ENCODE data around the gene EGLN3.

DNA sequence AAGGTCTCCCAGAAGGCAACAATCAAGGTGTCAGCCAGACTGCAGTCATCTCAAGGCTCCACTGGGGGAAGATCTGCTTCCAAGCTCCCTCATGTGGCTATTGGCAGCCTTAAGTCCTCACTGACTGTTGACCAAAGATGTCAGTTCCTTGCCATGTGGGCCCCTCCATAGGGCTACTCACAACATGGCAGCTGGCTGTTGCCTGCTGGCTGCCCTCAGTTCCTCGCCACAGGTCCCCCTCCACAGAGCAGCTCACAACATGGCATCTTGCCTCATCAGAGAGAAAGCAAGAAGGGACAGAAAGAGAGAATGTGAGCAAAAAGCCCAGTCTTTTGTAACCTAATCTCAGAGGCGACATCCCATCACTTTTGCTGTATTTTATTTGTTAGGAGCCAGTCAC, 34.4 kb upstream of the EGLN3 start:
- TF ChIP-seq, protein P1, sequence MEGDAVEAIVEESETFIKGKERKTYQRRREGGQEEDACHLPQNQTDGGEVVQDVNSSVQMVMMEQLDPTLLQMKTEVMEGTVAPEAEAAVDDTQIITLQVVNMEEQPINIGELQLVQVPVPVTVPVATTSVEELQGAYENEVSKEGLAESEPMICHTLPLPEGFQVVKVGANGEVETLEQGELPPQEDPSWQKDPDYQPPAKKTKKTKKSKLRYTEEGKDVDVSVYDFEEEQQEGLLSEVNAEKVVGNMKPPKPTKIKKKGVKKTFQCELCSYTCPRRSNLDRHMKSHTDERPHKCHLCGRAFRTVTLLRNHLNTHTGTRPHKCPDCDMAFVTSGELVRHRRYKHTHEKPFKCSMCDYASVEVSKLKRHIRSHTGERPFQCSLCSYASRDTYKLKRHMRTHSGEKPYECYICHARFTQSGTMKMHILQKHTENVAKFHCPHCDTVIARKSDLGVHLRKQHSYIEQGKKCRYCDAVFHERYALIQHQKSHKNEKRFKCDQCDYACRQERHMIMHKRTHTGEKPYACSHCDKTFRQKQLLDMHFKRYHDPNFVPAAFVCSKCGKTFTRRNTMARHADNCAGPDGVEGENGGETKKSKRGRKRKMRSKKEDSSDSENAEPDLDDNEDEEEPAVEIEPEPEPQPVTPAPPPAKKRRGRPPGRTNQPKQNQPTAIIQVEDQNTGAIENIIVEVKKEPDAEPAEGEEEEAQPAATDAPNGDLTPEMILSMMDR (IDR thresholded peaks at IDR 0.05): no peak
- TF ChIP-seq POLR2A (IDR thresholded peaks at IDR 0.05): no peak
